ENCODE data around the gene H6PD. TPM values are rescaled to one million over a fixed set of nuclear protein-coding genes. Genes with fewer than 3 reads are reported as not detected.
A peak's percentile ranks its signal among the peaks of the same experiment; 100 is the strongest.

The H6PD gene
- total and polyA plus RNA-seq, 9 of the 15 experiments (the other 6 are each of a cell fraction or from before 2014, with no cell fraction given): 0.04 to 2.5 (median 0.95) TPM

DNA sequence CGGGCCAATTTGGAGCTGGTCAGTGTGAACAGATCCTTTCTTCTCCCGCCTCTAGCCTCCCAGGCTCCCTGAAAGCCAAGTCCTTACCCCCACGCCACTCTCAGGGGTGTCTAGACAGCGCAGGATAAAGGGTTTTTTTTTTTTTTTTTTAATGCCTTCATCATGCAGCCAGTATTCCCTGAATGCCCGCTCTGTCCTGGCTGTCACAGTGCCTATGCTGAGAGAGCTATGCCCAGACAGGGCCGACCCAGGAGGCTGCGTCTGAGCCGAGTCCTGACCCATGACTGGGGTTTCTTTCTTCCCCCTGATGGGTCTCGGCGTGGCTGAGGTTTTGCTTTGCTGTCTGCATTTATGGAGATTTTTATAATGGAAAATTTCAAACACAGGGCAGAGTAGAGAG is 76.5 kb downstream of the H6PD start:
- H3K9me1 ChIP-seq (ENCODE audit: control insufficient read depth, insufficient read depth, low read length): no peaks in the 10 kb centered on the region
- H3K79me2 ChIP-seq (ENCODE audit: control insufficient read depth, insufficient read depth, low read length): no peaks in the 10 kb centered on the region
- POLR2A ChIA-PET: interaction anchor here (0.8 to 1.2 kb wide), 2 partner anchors 11 to 114 kb away, joined by 3 to 6 read pairs; no protein-coding TSS in a partner anchor
- TF ChIP-seq ZSCAN29 (IDR thresholded peaks at IDR 0.05): no peak
- TF ChIP-seq, protein P1, sequence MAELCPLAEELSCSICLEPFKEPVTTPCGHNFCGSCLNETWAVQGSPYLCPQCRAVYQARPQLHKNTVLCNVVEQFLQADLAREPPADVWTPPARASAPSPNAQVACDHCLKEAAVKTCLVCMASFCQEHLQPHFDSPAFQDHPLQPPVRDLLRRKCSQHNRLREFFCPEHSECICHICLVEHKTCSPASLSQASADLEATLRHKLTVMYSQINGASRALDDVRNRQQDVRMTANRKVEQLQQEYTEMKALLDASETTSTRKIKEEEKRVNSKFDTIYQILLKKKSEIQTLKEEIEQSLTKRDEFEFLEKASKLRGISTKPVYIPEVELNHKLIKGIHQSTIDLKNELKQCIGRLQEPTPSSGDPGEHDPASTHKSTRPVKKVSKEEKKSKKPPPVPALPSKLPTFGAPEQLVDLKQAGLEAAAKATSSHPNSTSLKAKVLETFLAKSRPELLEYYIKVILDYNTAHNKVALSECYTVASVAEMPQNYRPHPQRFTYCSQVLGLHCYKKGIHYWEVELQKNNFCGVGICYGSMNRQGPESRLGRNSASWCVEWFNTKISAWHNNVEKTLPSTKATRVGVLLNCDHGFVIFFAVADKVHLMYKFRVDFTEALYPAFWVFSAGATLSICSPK (IDR thresholded peaks at IDR 0.05; ENCODE audit: borderline replicate concordance): no peak
- no peak for TF ChIP-seq FUS (optimal IDR thresholded peaks at IDR 0.05; ENCODE audit: low read depth, low read length)
- TF ChIP-seq SNIP1 (IDR thresholded peaks at IDR 0.05; ENCODE audit: low read depth): no peak
- WGBS (ENCODE audit: insufficient coverage, low coverage, missing lambda C conversion rate): 5% methylated on average over 10 of the region's 10 CpGs
- no peak for DNase-seq (ENCODE audit: extremely low read depth in 1 of 4, low spot score in 3 of 4)
- CTCF ChIA-PET (ENCODE audit: low intra/inter-chr PET ratio): no interaction called here
- no peak overlapping the region for H3K4me3 ChIP-seq
- H3K9me3 ChIP-seq (replicated peaks; ENCODE audit: control insufficient read depth, insufficient read depth, low read depth, low read length): no peaks in the 10 kb centered on the region
- intact Hi-C loops (cut with micrococcal nuclease) (no loop called here), in situ Hi-C loops (cut with MboI) (no loop called here)
- H4K20me1 ChIP-seq (replicated peaks; ENCODE audit: control insufficient read depth, insufficient read depth, low read length): peaks cover 27% of the 10 kb centered on the region
- no peak for ATAC-seq
- H3K27me3 ChIP-seq (ENCODE audit: control insufficient read depth in 2 of 2, insufficient read depth in 2 of 2, low read length in 2 of 2): peaks cover 54 to 93% of the 10 kb centered on the region in 2 experiments
- no TSS peak for BruUV-seq (replicated peaks)
- no peak overlapping the region for H2AFZ ChIP-seq (ENCODE audit: low read depth, low read length)
- no peak overlapping the region for H3K9ac ChIP-seq (ENCODE audit: insufficient read depth in 1 of 2, low read depth in 2 of 2, low read length in 2 of 2)
- no peaks in the 10 kb centered on the region for H3K36me3 ChIP-seq (ENCODE audit: control insufficient read depth, insufficient read depth, low read length)
- peaks cover 0 to 3% of the 10 kb centered on the region in 2 experiments; a peak in 3 of 5 replicates for H3K4me1 ChIP-seq (replicated peaks in 1 of 2; ENCODE audit: control insufficient read depth in 2 of 2, insufficient read depth in 2 of 2, low read length in 2 of 2)
- no peak overlapping the region for H3K4me2 ChIP-seq (ENCODE audit: insufficient read depth, low read length)
- FAIRE-seq: no peak
- no peak overlapping the region for H3K27ac ChIP-seq (ENCODE audit: extremely low read depth, low read depth, low read length)

DNA sequence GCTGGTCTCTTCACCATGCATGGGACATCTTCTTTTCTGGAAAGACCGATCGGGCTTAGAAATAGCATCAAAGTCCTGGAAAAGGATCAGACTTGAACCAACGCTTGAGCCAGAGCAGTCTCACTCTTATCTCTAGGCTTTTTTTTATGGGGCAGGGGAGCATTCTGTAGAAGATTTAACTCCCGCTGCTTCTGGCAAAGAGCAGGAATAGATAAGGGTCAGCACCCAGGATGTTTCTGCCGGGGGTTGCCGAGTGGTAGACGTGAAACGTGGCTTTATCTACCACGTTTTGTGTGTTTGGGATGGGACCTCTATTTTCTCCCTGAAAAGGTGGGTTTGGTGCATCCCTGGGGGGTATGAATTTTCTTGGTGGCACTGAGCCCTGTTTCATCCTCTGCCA is 76.9 kb downstream of the H6PD start:
- Histone ChIP-seq H3K27ac (ENCODE audit: extremely low read depth, low read depth, low read length) (no peak overlapping the region), H3K4me1 (replicated peaks in 1 of 2; ENCODE audit: control insufficient read depth in 2 of 2, insufficient read depth in 2 of 2, low read length in 2 of 2) (peaks cover 0 to 8% of the 10 kb centered on the region in 2 experiments; a peak in 3 of 5 replicates), H4K20me1 (replicated peaks; ENCODE audit: control insufficient read depth, insufficient read depth, low read length) (peaks cover 23% of the 10 kb centered on the region), H3K4me2 (ENCODE audit: insufficient read depth, low read length) (no peak overlapping the region), H3K27me3 (ENCODE audit: control insufficient read depth in 2 of 2, insufficient read depth in 2 of 2, low read length in 2 of 2) (peaks cover 49 to 93% of the 10 kb centered on the region in 2 experiments), H2AFZ (ENCODE audit: low read depth, low read length) (no peak overlapping the region), H3K9me3 (replicated peaks; ENCODE audit: control insufficient read depth, insufficient read depth, low read depth, low read length) (no peaks in the 10 kb centered on the region), H3K4me3 (no peak overlapping the region), H3K79me2 (ENCODE audit: control insufficient read depth, insufficient read depth, low read length) (no peaks in the 10 kb centered on the region), H3K9ac (ENCODE audit: insufficient read depth in 1 of 2, low read depth in 2 of 2, low read length in 2 of 2) (no peak overlapping the region), H3K9me1 (ENCODE audit: control insufficient read depth, insufficient read depth, low read length) (no peaks in the 10 kb centered on the region), H3K36me3 (ENCODE audit: control insufficient read depth, insufficient read depth, low read length) (no peaks in the 10 kb centered on the region)
- POLR2A ChIA-PET: interaction anchor here (0.7 to 1.2 kb wide), 4 partner anchors 10 to 115 kb away, joined by 3 to 6 read pairs (median 3); no protein-coding TSS in a partner anchor
- no TSS peak for BruUV-seq (replicated peaks)
- ATAC-seq (peak; percentile 42; the same call in 1 of the 3 replicates), DNase-seq (ENCODE audit: extremely low read depth in 1 of 4, low spot score in 3 of 4) (peak in 2 of 4 experiments; percentile 42 to 45), FAIRE-seq (peak; percentile 71)
- intact Hi-C loops (cut with micrococcal nuclease) (no loop called here), in situ Hi-C loops (cut with MboI) (no loop called here)
- under 1% methylated on average over 9 of the region's 9 CpGs for WGBS (ENCODE audit: insufficient coverage, low coverage, missing lambda C conversion rate)
- CTCF ChIA-PET (ENCODE audit: low intra/inter-chr PET ratio): no interaction called here
- TF ChIP-seq RCOR1 (IDR thresholded peaks at IDR 0.05; ENCODE audit: borderline replicate concordance in 1 of 2, low read depth in 2 of 2, low read length in 2 of 2) (no peak; a peak in 1 of 4 replicates), ZNF384 (IDR thresholded peaks at IDR 0.05; ENCODE audit: low read depth, low read length) (0 out of 2 replicates have a peak, but pooled peaks have one; percentile 7), CREBBP (IDR thresholded peaks at IDR 0.05; ENCODE audit: low read depth, low read length) (no peak), NR2C1 (IDR thresholded peaks at IDR 0.05) (no peak), NR2C1 (tag; IDR thresholded peaks at IDR 0.05) (no peak), EP400 (IDR thresholded peaks at IDR 0.05) (no peak), ZNF274 (IDR thresholded peaks at IDR 0.05; ENCODE audit: borderline replicate concordance, low read depth, low read length) (no peak), C11orf30 (IDR thresholded peaks at IDR 0.05; ENCODE audit: low read depth) (no peak), ZC3H4 (CRISPR knock-in tag; IDR thresholded peaks at IDR 0.05; ENCODE audit: borderline replicate concordance) (no peak)
- TF ChIP-seq, protein P2, sequence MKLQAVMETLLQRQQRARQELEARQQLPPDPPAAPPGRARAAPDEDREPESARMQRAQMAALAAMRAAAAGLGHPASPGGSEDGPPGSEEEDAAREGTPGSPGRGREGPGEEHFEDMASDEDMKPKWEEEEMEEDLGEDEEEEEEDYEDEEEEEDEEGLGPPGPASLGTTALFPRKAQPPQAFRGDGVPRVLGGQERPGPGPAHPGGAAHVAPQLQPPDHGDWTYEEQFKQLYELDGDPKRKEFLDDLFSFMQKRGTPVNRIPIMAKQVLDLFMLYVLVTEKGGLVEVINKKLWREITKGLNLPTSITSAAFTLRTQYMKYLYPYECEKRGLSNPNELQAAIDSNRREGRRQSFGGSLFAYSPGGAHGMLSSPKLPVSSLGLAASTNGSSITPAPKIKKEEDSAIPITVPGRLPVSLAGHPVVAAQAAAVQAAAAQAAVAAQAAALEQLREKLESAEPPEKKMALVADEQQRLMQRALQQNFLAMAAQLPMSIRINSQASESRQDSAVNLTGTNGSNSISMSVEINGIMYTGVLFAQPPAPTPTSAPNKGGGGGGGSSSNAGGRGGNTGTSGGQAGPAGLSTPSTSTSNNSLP (IDR thresholded peaks at IDR 0.05; ENCODE audit: borderline replicate concordance, low read depth, low read length): no peak
